ENCODE measurements around the gene PERM1.
"Not testable (repeated sequence)": the region's sequence is repeated elsewhere in the genome, so short reads cannot be mapped to it uniquely, and the experiment has no call there.

The PERM1 gene

DNA sequence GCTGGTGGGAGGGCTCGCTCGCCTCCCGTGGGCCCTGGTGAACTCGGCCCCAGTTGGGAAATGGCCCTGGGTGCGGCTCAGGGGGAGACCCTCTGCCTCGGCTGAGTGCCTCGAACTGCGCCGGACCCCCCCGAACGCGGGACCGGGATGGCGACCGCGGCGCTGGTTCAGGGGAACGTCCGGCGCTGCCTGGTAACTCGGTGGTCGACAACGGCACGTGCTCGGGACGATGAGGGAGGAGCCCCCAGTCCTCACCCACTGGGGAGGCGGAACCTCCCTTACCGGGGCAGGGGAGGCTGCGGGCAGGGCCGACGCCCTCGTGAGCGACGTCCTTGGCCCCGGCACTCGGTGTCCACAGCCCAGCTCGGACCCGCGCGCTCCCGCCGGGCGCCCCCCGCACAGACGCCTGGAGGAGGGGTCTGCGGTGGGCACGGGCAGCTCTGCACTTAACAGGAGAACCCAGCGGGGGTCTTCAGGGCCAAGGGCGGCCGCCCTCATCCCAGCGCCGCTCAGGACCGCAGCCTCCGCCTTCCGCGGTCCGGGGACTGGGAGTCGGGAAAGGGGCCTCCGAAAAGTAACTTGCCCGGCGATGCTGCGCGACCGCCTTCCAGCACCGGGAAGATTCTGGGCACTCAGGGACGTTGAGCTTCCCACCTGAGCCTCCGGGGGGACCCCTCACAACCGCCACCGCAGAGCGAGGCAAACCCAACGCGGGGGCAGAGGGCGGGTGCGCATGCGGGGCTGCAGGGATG lies 16.3 kb upstream of the PERM1 start:
- no peak for DNase-seq (ENCODE audit: low read depth in 1 of 2, low spot score in 1 of 2)

DNA sequence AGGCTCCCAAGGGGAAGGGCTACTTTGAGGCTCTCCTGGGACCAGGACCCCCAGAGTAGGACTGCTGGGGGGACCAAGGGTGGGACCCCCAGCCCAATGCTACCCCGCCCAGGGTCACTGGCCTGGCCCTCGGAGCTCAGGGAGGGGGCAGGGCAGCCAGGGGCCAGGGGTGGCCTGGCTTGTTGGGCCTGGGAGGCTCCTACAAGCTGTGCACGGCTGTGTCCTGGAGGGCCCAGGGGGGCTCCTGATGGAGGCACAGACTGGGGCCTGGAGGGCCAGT lies 15.8 kb upstream of the PERM1 start:
- DNase-seq (ENCODE audit: low read depth in 1 of 2, low spot score in 1 of 2), result no peak

- no peak for DNase-seq (ENCODE audit: low read depth in 1 of 2, low spot score in 1 of 2)
Measured at GRCh38 chr1:996851-997712, 15.2 kb upstream of the PERM1 start.

DNA sequence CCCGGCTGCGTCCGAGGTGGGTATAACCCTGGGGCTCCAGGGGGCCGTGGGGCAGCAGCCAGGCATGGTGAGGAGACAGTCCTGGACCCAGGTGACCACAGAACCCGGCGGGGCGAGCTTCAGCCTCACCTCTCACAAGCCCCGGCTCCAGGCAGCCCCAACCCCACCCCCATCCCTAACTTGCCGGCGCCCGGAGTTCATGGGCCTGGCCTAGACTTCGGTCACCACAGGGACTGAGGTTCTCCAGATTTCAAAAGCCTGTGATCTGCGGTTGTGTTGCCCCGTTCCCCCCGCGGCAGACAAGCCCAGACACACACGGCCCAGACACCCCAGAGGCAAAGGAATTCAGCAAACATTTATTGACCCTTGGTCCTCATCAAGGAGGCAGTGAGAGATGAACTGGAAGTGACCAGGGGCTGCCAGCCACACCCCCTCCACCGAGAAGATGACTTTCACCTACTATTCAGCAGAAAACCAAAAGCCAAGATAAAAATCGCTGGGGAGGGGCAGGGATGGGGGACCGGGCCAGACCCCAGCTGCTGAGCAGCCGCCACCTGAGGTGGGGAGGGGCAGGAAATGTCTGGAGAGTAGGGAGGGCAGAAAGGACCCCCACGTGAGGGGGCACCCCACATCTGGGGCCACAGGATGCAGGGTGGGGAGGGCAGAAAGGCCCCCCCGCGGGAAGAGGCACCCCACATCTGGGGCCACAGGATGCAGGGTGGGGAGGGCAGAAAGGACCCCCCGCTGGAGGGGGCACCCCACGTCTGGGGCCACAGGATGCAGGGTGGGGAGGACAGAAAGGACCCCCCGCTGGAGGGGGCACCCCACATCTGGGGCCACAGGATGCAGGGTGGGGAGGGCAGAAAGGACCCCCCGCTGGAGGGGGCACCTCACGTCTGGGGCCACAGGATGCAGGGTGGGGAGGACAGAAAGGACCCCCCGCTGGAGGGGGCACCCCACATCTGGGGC lies 14.1 kb upstream of the PERM1 start:
- DNase-seq (ENCODE audit: low read depth in 1 of 2, low spot score in 1 of 2), result no peak

- DNase-seq (ENCODE audit: low read depth in 1 of 2, low spot score in 1 of 2), result not testable (repeated sequence)
Measured at GRCh38 chr1:994546-994945, 12.7 kb upstream of the PERM1 start.

DNA sequence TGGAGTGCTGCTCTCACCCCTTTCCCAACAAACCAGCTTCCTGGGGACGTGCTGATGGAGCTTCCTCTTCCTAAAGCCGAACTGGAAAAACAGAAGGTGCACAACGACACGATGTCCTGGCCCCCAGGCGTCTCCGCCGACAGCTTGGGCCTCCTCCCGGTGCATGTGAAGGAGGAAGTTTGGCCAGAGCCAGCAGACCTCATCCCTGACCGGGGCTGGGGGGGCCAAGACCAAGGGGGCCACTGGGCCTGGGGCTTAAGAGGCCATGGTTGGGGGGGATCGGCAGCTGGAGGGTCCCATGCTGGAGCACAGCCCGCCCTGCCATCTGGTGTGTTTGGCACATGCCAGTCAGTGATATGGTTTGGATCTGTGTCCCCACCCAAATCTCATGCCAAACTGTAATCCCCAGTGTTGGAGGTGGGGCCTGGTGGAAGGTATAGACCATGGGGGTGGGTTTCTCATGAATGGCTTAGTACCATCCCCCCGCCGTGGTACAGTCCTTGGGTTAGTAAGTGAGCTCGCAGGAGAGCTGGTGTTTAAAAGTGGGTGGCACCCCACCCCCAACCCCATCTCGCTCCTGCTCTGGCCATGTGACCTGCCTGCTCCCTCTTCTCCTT lies 11.6 kb upstream of the PERM1 start:
- DNase-seq (ENCODE audit: low read depth in 1 of 2, low spot score in 1 of 2), result no peak

DNA sequence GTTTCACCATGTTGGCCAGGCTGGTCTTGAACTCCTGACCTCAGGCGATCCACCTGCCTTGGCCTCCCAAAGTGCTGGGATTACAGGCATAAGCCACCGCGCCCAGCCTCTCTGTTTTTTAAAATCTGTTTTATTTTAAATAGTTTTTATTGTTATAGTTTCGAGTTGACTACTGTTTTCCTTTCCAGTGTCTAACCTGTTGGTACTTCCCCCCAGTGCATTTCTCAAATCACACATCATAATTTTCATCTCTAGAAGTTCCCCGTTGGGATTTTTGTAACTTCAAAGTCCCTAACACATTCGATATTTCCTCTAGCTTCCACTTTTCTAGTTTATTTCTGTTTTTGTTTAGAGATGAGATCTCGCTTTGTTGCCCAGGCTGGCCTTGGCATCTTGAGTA lies 10.5 kb upstream of the PERM1 start:
- DNase-seq (ENCODE audit: low read depth in 1 of 2, low spot score in 1 of 2), result no peak

GRCh38 chr1:991895-992294 lies 10.0 kb upstream of the PERM1 start:
- DNase-seq (ENCODE audit: low read depth in 1 of 2, low spot score in 1 of 2), result no peak

GRCh38 chr1:991275-991674 lies 9.4 kb upstream of the PERM1 start:
- not testable (repeated sequence) for DNase-seq (ENCODE audit: low read depth in 1 of 2, low spot score in 1 of 2)

GRCh38 chr1:988061-988460 lies 6.2 kb upstream of the PERM1 start:
- not testable (repeated sequence) for DNase-seq (ENCODE audit: low read depth in 1 of 2, low spot score in 1 of 2)

DNA sequence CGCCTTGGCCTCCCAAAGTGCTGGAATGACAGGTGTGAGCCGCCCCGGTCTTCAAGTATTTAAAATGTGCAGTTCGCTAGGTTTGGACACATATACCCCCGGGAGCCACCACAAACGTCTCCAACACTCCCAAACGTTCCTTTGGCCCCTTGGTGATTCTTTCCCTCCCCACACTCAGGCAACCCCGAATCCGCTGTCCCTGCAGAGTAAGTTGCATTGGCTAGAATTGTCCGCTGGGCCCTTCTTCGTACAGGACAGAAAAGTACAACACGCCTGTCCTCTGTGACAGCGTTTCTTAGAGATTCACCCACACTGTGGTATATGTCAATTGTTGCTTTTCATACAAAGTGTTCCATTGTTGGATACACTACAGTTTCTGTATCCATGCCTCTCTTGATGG lies 3.2 kb upstream of the PERM1 start:
- no peak for DNase-seq (ENCODE audit: low read depth in 1 of 2, low spot score in 1 of 2)

GRCh38 chr1:984476-984814 lies 2.6 kb upstream of the PERM1 start:
- no peak for DNase-seq (ENCODE audit: low read depth in 1 of 2, low spot score in 1 of 2)

GRCh38 chr1:983798-984475 lies 2.0 kb upstream of the PERM1 start:
- DNase-seq (ENCODE audit: low read depth in 1 of 2, low spot score in 1 of 2), result peak; percentile 40 to 42

- DNase-seq (ENCODE audit: low read depth in 1 of 2, low spot score in 1 of 2), result no peak
Measured at GRCh38 chr1:982765-983436, 1.0 kb upstream of the PERM1 start.

GRCh38 chr1:981491-981954 lies 370 bp downstream of the PERM1 start:
- no peak for DNase-seq (ENCODE audit: low read depth in 1 of 2, low spot score in 1 of 2)

GRCh38 chr1:980602-981395 lies 1.1 kb downstream of the PERM1 start:
- DNase-seq (ENCODE audit: low read depth in 1 of 2, low spot score in 1 of 2), result no peak

DNA sequence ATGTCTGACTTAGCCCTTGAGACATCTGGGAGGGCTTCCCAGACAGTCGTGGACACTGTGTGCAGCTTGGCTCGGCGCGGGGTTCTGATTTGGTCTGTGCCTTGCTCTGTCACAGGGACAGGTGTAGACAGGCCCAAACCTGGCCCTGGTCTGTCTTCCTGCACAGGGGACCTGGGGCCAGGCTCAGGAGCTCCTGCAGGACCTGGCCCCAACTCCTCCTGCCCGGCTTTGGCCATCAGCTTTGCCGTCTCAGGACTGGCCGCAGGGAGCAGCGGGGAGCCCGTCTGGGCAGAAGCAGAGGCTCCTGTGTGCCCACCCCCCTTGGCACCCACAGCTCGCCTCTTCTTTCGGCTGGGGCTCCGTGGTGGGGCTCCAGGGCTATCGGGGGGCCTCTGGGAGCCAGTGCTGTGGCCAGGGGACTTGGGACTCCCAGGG lies 1.7 kb downstream of the PERM1 start:
- DNase-seq (ENCODE audit: low read depth in 1 of 2, low spot score in 1 of 2), result no peak

GRCh38 chr1:979744-980072 lies 2.2 kb downstream of the PERM1 start:
- DNase-seq (ENCODE audit: low read depth in 1 of 2, low spot score in 1 of 2), result no peak
